Suprapubic skin (tissue), 4 donors: ENCODE results near the gene PREX1. TPM values are rescaled to one million over a fixed set of nuclear protein-coding genes. Genes with fewer than 3 reads are reported as not detected.
A peak's percentile ranks its signal among the peaks of the same experiment; 100 is the strongest.

Experiments used
- DNase-seq, 2 donors: peaks; one replicate each; pipeline ENCODE4 v3.0.0-alpha.2; 2019; ENCODE audit warnings: low spot score in 2 of 2
- H3K27ac ChIP-seq: fragments of 200-600 bp; sonication (generic); one replicate; pipeline ENCODE4 v1.5.1; 2019
- H3K27me3 ChIP-seq: fragments of 200-600 bp; sonication (generic); one replicate; pipeline ENCODE4 v1.5.1; 2019
- H3K36me3 ChIP-seq: fragments of 200-600 bp; sonication (generic); one replicate; pipeline ENCODE4 v1.5.1; 2019
- H3K4me1 ChIP-seq: fragments of 200-600 bp; sonication (generic); one replicate; pipeline ENCODE4 v1.5.1; 2019
- H3K4me3 ChIP-seq: fragments of 200-600 bp; sonication (generic); one replicate; pipeline ENCODE4 v1.5.1; 2019; ENCODE audit warnings: mild to moderate bottlenecking
- H3K9me3 ChIP-seq: fragments of 200-600 bp; sonication (generic); one replicate; pipeline ENCODE4 v1.5.1; 2019
- CTCF ChIP-seq, 2 donors: fragments of 200-600 bp in 1 of 2; fragments of 450-650 bp in 1 of 2; sonication (generic) in 1 of 2; IDR thresholded peaks; one replicate each; pipeline ENCODE4 v1.5.1; 2016 to 2019; ENCODE audit warnings: antibody characterized with exemption in 2 of 2, mild to moderate bottlenecking in 1 of 2, moderate library complexity in 1 of 2
- EP300 ChIP-seq: sonication (generic); formaldehyde crosslinking; IDR thresholded peaks from one replicate; pipeline ENCODE4 v1.6.1; 2017; ENCODE audit warnings: antibody characterized with exemption
- POLR2A ChIP-seq, 2 donors: fragments of 450-650 bp; IDR thresholded peaks; one replicate each; pipeline ENCODE4 v1.6.1; 2017; ENCODE audit warnings: antibody characterized with exemption in 2 of 2, mild to moderate bottlenecking in 2 of 2, moderate library complexity in 2 of 2
- POLR2AphosphoS5 ChIP-seq, 3 donors: sonication (generic); formaldehyde crosslinking; IDR thresholded peaks; one replicate each; pipeline ENCODE4 v1.6.1; 2017; ENCODE audit warnings: antibody characterized with exemption in 3 of 3
- WGBS: methylation state at CpG from one replicate; pipeline ENCODE4 v1.1.5; 2018; 5-methylcytosine and 5-hydroxymethylcytosine counted together
- total RNA-seq, 4 donors: library from RNA; depleted of rRNA; stranded (reverse); fragments of >200 nt; gene quantifications; one replicate each; pipeline ENCODE4 v1.1.0, GENCODE V29; 2016

The PREX1 gene
- total RNA-seq, 4 donors from 2014 or later = 4.7 to 15.1 (median 10.2) TPM

GRCh38 chr20:48636301-48636700 is 191.5 kb downstream of the PREX1 start:
- H3K9me3 ChIP-seq = no peaks in the 10 kb centered on the region
- no peaks in the 10 kb centered on the region for H3K4me1 ChIP-seq
- no peak overlapping the region for H3K27ac ChIP-seq
- no peak for DNase-seq
- WGBS = no CpG with 5 or more reads among the region's 26 CpGs
- TF ChIP-seq POLR2AphosphoS5 (IDR thresholded peaks at IDR 0.05) (no peak), EP300 (no peak), CTCF (IDR thresholded peaks at IDR 0.05) (no peak), POLR2A (IDR thresholded peaks at IDR 0.05) (no peak)
- H3K36me3 ChIP-seq = peaks cover 54% of the 10 kb centered on the region
- no peak overlapping the region for H3K4me3 ChIP-seq
- no peaks in the 10 kb centered on the region for H3K27me3 ChIP-seq

- H3K4me1 ChIP-seq = no peaks in the 10 kb centered on the region
- H3K36me3 ChIP-seq = peaks cover 56% of the 10 kb centered on the region
- TF ChIP-seq POLR2A (IDR thresholded peaks at IDR 0.05) = no peak
- TF ChIP-seq EP300 = no peak
- no peak for TF ChIP-seq POLR2AphosphoS5 (IDR thresholded peaks at IDR 0.05)
- TF ChIP-seq CTCF (IDR thresholded peaks at IDR 0.05) = peak in 1 of 2 donors; percentile 72
- no peak for DNase-seq
- no peaks in the 10 kb centered on the region for H3K9me3 ChIP-seq
- H3K27me3 ChIP-seq = no peaks in the 10 kb centered on the region
- 0% methylated on average over 1 of the region's 5 CpGs for WGBS
- H3K27ac ChIP-seq = no peak overlapping the region
- H3K4me3 ChIP-seq = no peak overlapping the region
These were observed 192.0 kb downstream of the PREX1 start for GRCh38 chr20:48635791-48636267.

- WGBS = 93% methylated on average over 5 of the region's 5 CpGs
- H3K4me3 ChIP-seq = no peak overlapping the region
- no peak overlapping the region for H3K27ac ChIP-seq
- peaks cover 58% of the 10 kb centered on the region for H3K36me3 ChIP-seq
- no peak for TF ChIP-seq EP300
- no peak for TF ChIP-seq POLR2AphosphoS5 (IDR thresholded peaks at IDR 0.05)
- no peak for TF ChIP-seq POLR2A (IDR thresholded peaks at IDR 0.05)
- no peak for TF ChIP-seq CTCF (IDR thresholded peaks at IDR 0.05)
- DNase-seq = no peak
- no peaks in the 10 kb centered on the region for H3K4me1 ChIP-seq
- no peaks in the 10 kb centered on the region for H3K27me3 ChIP-seq
- H3K9me3 ChIP-seq = no peaks in the 10 kb centered on the region
These were observed 192.4 kb downstream of the PREX1 start for GRCh38 chr20:48635361-48635760.

- Histone ChIP-seq H3K9me3 (no peaks in the 10 kb centered on the region), H3K27ac (no peak overlapping the region), H3K4me3 (no peak overlapping the region), H3K4me1 (no peaks in the 10 kb centered on the region), H3K27me3 (no peaks in the 10 kb centered on the region), H3K36me3 (peaks cover 50% of the 10 kb centered on the region)
- no peak for TF ChIP-seq EP300
- TF ChIP-seq POLR2AphosphoS5 (IDR thresholded peaks at IDR 0.05) = no peak
- no peak for TF ChIP-seq CTCF (IDR thresholded peaks at IDR 0.05)
- no peak for TF ChIP-seq POLR2A (IDR thresholded peaks at IDR 0.05)
- 95% methylated on average over 4 of the region's 7 CpGs for WGBS
- DNase-seq = no peak
These were observed 193.2 kb downstream of the PREX1 start for GRCh38 chr20:48634641-48635040.

GRCh38 chr20:48633620-48634257 is 194.1 kb downstream of the PREX1 start:
- H3K27me3 ChIP-seq = no peaks in the 10 kb centered on the region
- 88% methylated on average over 8 of the region's 9 CpGs for WGBS
- no peaks in the 10 kb centered on the region for H3K4me1 ChIP-seq
- DNase-seq = no peak
- H3K4me3 ChIP-seq = no peak overlapping the region
- no peak overlapping the region for H3K27ac ChIP-seq
- no peaks in the 10 kb centered on the region for H3K9me3 ChIP-seq
- peaks cover 53% of the 10 kb centered on the region for H3K36me3 ChIP-seq
- TF ChIP-seq EP300 = no peak
- no peak for TF ChIP-seq POLR2A (IDR thresholded peaks at IDR 0.05)
- TF ChIP-seq CTCF (IDR thresholded peaks at IDR 0.05) = no peak
- TF ChIP-seq POLR2AphosphoS5 (IDR thresholded peaks at IDR 0.05) = no peak
